GM23338 (cell line): ENCODE data around the gene HENMT1.

Experiments used
- EZH2 ChIP-seq: fragments of 200-600 bp; sonication (generic); IDR thresholded peaks from one replicate; pipeline ENCODE4 v1.8.0; 2017; ENCODE audit warnings: antibody characterized with exemption, mild to moderate bottlenecking, low read depth; ENCODE audit not compliant: unreplicated experiment
- TF ChIP-seq, protein P1 (sequence below), 2 experiments: fragments of 200-600 bp in 1 of 2; sonication (generic) in 1 of 2; conservative IDR thresholded peaks; 2 replicates each; pipeline versions ENCODE4 v1.5.1 to v1.6.1; 2016 to 2017; ENCODE audit warnings: antibody characterized with exemption in 2 of 2, low read depth in 2 of 2, mild to moderate bottlenecking in 2 of 2, moderate library complexity in 1 of 2

DNA sequence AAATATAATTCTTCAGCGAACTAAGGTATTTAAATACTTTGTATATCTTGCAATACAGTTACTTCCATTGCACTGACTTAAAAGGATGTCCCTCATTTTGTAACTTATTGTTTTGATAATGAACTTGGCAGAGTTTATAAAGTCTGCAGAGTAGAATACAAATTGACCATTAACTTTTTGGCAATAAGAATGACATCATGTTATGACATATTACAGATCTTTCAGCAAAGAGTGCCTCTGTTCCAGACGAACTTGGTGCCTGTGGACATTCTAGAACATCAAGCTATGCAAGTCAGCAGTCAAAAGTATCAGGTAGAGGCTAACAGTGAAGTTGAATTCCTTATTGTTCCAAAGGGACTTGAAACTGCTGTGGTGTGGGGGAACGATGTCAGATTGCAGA lies 32.9 kb downstream of the HENMT1 start:
- TF ChIP-seq, protein P1, sequence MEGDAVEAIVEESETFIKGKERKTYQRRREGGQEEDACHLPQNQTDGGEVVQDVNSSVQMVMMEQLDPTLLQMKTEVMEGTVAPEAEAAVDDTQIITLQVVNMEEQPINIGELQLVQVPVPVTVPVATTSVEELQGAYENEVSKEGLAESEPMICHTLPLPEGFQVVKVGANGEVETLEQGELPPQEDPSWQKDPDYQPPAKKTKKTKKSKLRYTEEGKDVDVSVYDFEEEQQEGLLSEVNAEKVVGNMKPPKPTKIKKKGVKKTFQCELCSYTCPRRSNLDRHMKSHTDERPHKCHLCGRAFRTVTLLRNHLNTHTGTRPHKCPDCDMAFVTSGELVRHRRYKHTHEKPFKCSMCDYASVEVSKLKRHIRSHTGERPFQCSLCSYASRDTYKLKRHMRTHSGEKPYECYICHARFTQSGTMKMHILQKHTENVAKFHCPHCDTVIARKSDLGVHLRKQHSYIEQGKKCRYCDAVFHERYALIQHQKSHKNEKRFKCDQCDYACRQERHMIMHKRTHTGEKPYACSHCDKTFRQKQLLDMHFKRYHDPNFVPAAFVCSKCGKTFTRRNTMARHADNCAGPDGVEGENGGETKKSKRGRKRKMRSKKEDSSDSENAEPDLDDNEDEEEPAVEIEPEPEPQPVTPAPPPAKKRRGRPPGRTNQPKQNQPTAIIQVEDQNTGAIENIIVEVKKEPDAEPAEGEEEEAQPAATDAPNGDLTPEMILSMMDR (conservative IDR thresholded peaks at IDR 0.05; ENCODE audit: low read depth in 2 of 2) = no peak
- TF ChIP-seq EZH2 = no peak
